DOHH2 (cell line): ENCODE results near the gene ANXA5.
A peak's percentile ranks its signal among the peaks of the same experiment; 100 is the strongest.
"Not testable (repeated sequence)": the region's sequence is repeated elsewhere in the genome, so short reads cannot be mapped to it uniquely, and the experiment has no call there.

Experiments used
- H3F3A ChIP-seq: fragments of 200-600 bp; sonication (generic), shearing (Covaris generic); 2 replicates; pipeline ENCODE4 v1.6.0; 2016; ENCODE audit warnings: antibody characterized with exemption, mild to moderate bottlenecking; ENCODE audit not compliant: control insufficient read depth, insufficient read depth
- H3K27ac ChIP-seq: fragments of 200-600 bp; sonication (generic); 2 replicates; pipeline ENCODE4 v1.5.1; 2014; ENCODE audit warnings: low read depth, mild to moderate bottlenecking, low read length, moderate library complexity
- H3K27me3 ChIP-seq: fragments of 200-600 bp; sonication (generic); 2 replicates; pipeline ENCODE4 v1.6.1; 2014; ENCODE audit warnings: mild to moderate bottlenecking, low read length, mixed read lengths; ENCODE audit not compliant: control insufficient read depth
- H3K36me3 ChIP-seq: fragments of 200-600 bp; sonication (generic); 2 replicates; pipeline ENCODE4 v1.6.1; 2014; ENCODE audit warnings: mild to moderate bottlenecking, low read length, moderate library complexity, mixed read lengths; ENCODE audit not compliant: control insufficient read depth
- H3K4me1 ChIP-seq: fragments of 200-600 bp; sonication (generic); 2 replicates; pipeline ENCODE4 v1.6.1; 2014; ENCODE audit warnings: mild to moderate bottlenecking, low read length, mixed read lengths; ENCODE audit not compliant: control insufficient read depth
- H3K4me2 ChIP-seq: fragments of 200-600 bp; sonication (generic); 2 replicates; pipeline ENCODE4 v1.6.0; 2014; ENCODE audit warnings: mild to moderate bottlenecking, low read length, moderate library complexity
- H3K4me3 ChIP-seq: fragments of 200-600 bp; sonication (generic); 2 replicates; pipeline ENCODE4 v1.5.1; 2014; ENCODE audit warnings: mild to moderate bottlenecking, low read length, mixed read lengths
- H3K79me2 ChIP-seq: fragments of 200-600 bp; sonication (generic); 2 replicates; pipeline ENCODE4 v1.6.1; 2014; ENCODE audit warnings: mild to moderate bottlenecking, low read length, mixed read lengths; ENCODE audit not compliant: control insufficient read depth
- H3K9me2 ChIP-seq: fragments of 200-600 bp; sonication (generic); replicated peaks from 2 replicates; pipeline ENCODE4 v1.6.1; 2014; ENCODE audit warnings: mild to moderate bottlenecking, low read length, mixed read lengths; ENCODE audit not compliant: control insufficient read depth
- H3K9me3 ChIP-seq: fragments of 200-600 bp; sonication (generic); 2 replicates; pipeline ENCODE4 v1.6.1; 2014; ENCODE audit warnings: antibody characterized with exemption, low read length, mixed read lengths; ENCODE audit not compliant: control insufficient read depth, insufficient read depth
- H4K20me1 ChIP-seq: fragments of 200-600 bp; sonication (generic); 2 replicates; pipeline ENCODE4 v1.6.0; 2014; ENCODE audit warnings: low read depth, mild to moderate bottlenecking, antibody characterized with exemption, low read length, moderate library complexity; ENCODE audit not compliant: control insufficient read depth, insufficient read depth
- EZH2phosphoT487 ChIP-seq: fragments of 200-600 bp; sonication (generic); IDR thresholded peaks from 2 replicates; pipeline ENCODE4 v1.6.1; 2017; ENCODE audit warnings: borderline replicate concordance, mild to moderate bottlenecking, antibody characterized with exemption, low read length, moderate library complexity, mixed read lengths
- TF ChIP-seq, protein P1 (sequence below): fragments of 200-600 bp; sonication (generic); IDR thresholded peaks from one replicate; pipeline ENCODE4 v1.5.1; 2014; ENCODE audit warnings: antibody characterized with exemption, mild to moderate bottlenecking, low read depth, low read length; ENCODE audit not compliant: poor library complexity, severe bottlenecking

The ANXA5 gene

DNA sequence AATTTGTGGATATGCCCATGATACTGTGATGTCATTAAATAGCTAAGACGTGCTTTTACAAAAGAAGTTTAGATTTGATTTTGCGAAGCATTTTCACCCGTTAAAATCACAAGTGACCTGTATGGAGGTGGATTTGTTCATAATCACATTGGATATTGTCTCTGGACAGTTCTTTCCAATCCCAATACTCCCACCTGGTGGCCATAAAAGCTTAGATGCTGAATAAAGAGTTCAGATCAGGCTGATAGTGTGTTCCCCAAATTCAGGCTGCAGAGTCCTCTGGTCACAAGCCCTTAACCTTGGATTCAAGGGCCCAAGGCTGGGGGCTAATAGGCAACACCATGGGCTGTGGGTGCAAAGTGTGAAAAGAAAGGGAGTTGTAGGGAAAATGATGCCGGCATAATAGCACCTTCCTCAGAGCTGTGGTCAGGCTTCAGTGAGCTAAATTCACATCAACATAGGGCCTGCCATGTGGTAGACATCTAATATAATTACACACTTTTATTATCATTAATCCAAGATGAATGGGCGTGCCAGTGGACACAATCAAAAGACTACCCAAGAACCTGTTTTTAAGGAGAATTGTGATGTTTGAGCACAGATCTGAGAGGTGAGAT is 40.1 kb upstream of the ANXA5 start:
- Histone ChIP-seq H3K4me3 (no peak overlapping the region), H3K9me2 (no peaks in the 10 kb centered on the region), H3F3A (no peaks in the 10 kb centered on the region), H3K27me3 (peaks cover 13% of the 10 kb centered on the region), H3K27ac (no peak overlapping the region), H4K20me1 (no peaks in the 10 kb centered on the region), H3K36me3 (no peaks in the 10 kb centered on the region), H3K4me1 (no peaks in the 10 kb centered on the region), H3K4me2 (no peak overlapping the region), H3K79me2 (no peaks in the 10 kb centered on the region), H3K9me3 (no peaks in the 10 kb centered on the region)
- TF ChIP-seq, protein P1, sequence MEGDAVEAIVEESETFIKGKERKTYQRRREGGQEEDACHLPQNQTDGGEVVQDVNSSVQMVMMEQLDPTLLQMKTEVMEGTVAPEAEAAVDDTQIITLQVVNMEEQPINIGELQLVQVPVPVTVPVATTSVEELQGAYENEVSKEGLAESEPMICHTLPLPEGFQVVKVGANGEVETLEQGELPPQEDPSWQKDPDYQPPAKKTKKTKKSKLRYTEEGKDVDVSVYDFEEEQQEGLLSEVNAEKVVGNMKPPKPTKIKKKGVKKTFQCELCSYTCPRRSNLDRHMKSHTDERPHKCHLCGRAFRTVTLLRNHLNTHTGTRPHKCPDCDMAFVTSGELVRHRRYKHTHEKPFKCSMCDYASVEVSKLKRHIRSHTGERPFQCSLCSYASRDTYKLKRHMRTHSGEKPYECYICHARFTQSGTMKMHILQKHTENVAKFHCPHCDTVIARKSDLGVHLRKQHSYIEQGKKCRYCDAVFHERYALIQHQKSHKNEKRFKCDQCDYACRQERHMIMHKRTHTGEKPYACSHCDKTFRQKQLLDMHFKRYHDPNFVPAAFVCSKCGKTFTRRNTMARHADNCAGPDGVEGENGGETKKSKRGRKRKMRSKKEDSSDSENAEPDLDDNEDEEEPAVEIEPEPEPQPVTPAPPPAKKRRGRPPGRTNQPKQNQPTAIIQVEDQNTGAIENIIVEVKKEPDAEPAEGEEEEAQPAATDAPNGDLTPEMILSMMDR, result peak; percentile 43
- TF ChIP-seq EZH2phosphoT487, result no peak

DNA sequence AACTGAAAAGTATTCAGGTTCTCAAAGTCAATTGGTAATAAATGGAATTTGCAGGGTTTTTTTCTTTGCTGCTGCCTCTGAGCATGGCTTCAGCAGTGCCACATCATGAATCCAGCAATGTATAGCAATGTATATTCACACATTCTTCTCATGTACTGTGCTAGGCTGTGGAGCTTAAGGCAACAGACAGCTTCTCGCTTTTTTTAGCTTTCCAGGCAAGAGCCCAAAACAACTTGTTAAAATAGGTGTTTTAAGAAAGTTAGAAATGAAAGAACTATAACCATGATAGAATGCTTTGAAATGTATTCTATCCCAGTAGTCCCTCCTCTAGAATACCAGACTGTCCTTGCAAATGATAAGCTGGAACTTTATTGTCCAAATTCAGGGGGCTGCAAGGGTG is 37.8 kb upstream of the ANXA5 start:
- H3K4me1 ChIP-seq, result no peaks in the 10 kb centered on the region
- no peaks in the 10 kb centered on the region for H3K9me3 ChIP-seq
- no peak overlapping the region for H3K27ac ChIP-seq
- TF ChIP-seq, protein P1, result no peak
- no peak for TF ChIP-seq EZH2phosphoT487
- no peaks in the 10 kb centered on the region for H3K79me2 ChIP-seq
- no peaks in the 10 kb centered on the region for H4K20me1 ChIP-seq
- H3K27me3 ChIP-seq, result peaks cover 19% of the 10 kb centered on the region
- H3F3A ChIP-seq, result no peaks in the 10 kb centered on the region
- H3K9me2 ChIP-seq, result no peaks in the 10 kb centered on the region
- no peaks in the 10 kb centered on the region for H3K36me3 ChIP-seq
- no peak overlapping the region for H3K4me3 ChIP-seq
- H3K4me2 ChIP-seq, result no peak overlapping the region

DNA sequence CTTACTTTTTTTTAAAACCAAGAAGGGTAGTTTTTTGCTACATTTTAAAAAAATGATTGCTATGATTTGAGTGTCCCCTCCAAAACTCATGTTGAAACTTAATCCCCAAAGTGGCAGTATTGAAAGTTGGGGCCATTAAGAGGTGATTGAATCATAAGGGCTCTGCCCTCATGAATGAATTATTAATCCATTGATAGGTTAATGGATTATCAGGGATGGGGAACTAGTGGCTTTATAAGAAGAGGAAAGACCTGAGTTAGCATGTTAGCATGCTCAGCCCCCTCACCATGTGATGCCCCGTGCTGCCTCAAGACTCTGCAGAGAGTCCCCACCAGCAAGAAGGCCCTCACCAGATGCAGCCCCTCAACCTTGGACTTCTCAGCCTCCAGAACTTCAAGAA is 37.2 kb upstream of the ANXA5 start:
- Histone ChIP-seq H3K27me3 (peaks cover 19% of the 10 kb centered on the region), H3K36me3 (no peaks in the 10 kb centered on the region), H3K27ac (no peak overlapping the region), H4K20me1 (no peaks in the 10 kb centered on the region), H3F3A (no peaks in the 10 kb centered on the region), H3K4me2 (no peak overlapping the region), H3K79me2 (no peaks in the 10 kb centered on the region), H3K4me3 (no peak overlapping the region), H3K9me2 (no peaks in the 10 kb centered on the region), H3K9me3 (no peaks in the 10 kb centered on the region), H3K4me1 (no peaks in the 10 kb centered on the region)
- TF ChIP-seq, protein P1, result no peak
- TF ChIP-seq EZH2phosphoT487, result no peak

- not testable (repeated sequence) for H3K4me3 ChIP-seq, H3K4me1 ChIP-seq, H3K36me3 ChIP-seq, H3K4me2 ChIP-seq, H3K9me2 ChIP-seq, H3K27ac ChIP-seq, H3K79me2 ChIP-seq, H3F3A ChIP-seq, H4K20me1 ChIP-seq, H3K9me3 ChIP-seq
- peaks cover 13% of the 10 kb centered on the region for H3K27me3 ChIP-seq
These were observed 33.0 kb upstream of the ANXA5 start for GRCh38 chr4:121729753-121730152.
